ENCODE results near the gene CHRND. TPM values are rescaled to one million over a fixed set of nuclear protein-coding genes. Genes with fewer than 3 reads are reported as not detected.

Gene CHRND
- polyA plus RNA-seq, 3 donors from 2014 or later, result not detected

DNA sequence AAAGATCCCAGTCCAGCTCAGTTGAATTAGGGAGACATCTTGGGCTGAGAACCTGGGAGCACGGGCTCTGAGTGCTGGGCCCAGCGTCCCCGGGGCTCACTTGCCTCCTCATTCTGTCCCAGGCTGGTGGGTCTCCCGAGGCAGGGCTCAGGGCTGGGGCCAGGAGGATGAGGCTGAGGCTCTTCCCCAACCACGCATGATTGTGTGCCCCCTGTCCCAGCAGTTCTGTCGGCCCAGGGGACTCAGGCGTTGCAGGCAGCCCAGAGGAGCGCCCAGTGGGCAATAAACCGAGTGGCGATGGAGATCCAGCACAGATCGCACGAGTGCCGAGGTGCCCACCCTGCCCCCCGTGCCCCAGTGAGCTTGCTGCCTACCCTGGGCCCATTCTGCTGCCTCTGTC, 4.9 kb upstream of the CHRND start:
- no peak for DNase-seq
- Mint-ChIP-seq H3K4me3 (peak overlapping the region in 1 of 5 donors; percentile 69), H3K4me1 (peaks cover 0 to 8% of the 10 kb centered on the region in 2 donors), H3K27me3 (ENCODE audit: low read depth in 3 of 3) (peaks cover 8 to 13% (median 9%) of the 10 kb centered on the region in 3 donors), H3K9me3 (no peaks in the 10 kb centered on the region), H3K36me3 (peaks cover 0 to 3% (median 0%) of the 10 kb centered on the region in 3 donors), H3K27ac (no peak overlapping the region)

GRCh38 chr2:232521959-232522622, 3.9 kb upstream of the CHRND start:
- H3K4me3 Mint-ChIP-seq, result peak overlapping the region in 1 of 5 donors; percentile 53
- peak; percentile 52 to 58 (median 56) for DNase-seq
- H3K27me3 Mint-ChIP-seq (ENCODE audit: low read depth in 3 of 3), result peaks cover 8 to 17% (median 8%) of the 10 kb centered on the region in 3 donors
- H3K9me3 Mint-ChIP-seq, result no peaks in the 10 kb centered on the region
- no peak overlapping the region for H3K27ac Mint-ChIP-seq
- H3K36me3 Mint-ChIP-seq, result peaks cover 0 to 3% (median 0%) of the 10 kb centered on the region in 3 donors
- peaks cover 0 to 8% of the 10 kb centered on the region in 2 donors for H3K4me1 Mint-ChIP-seq

- peaks cover 0 to 3% (median 0%) of the 10 kb centered on the region in 3 donors for H3K36me3 Mint-ChIP-seq
- DNase-seq, result no peak
- peak overlapping the region in 4 of 5 donors; percentile 21 to 70 (median 58) for H3K4me3 Mint-ChIP-seq
- H3K4me1 Mint-ChIP-seq, result peaks cover 0 to 8% of the 10 kb centered on the region in 2 donors
- H3K27ac Mint-ChIP-seq, result no peak overlapping the region
- no peaks in the 10 kb centered on the region for H3K9me3 Mint-ChIP-seq
- peaks cover 7 to 18% (median 10%) of the 10 kb centered on the region in 3 donors for H3K27me3 Mint-ChIP-seq (ENCODE audit: low read depth in 3 of 3)
These were observed 3.1 kb upstream of the CHRND start for GRCh38 chr2:232522623-232523401.

GRCh38 chr2:232523402-232523681, 2.6 kb upstream of the CHRND start:
- Mint-ChIP-seq H3K4me3 (peak overlapping the region in 2 of 5 donors; percentile 62 to 70), H3K36me3 (peaks cover 0 to 3% (median 0%) of the 10 kb centered on the region in 3 donors), H3K27me3 (ENCODE audit: low read depth in 3 of 3) (peaks cover 9 to 18% (median 11%) of the 10 kb centered on the region in 3 donors), H3K27ac (no peak overlapping the region), H3K9me3 (no peaks in the 10 kb centered on the region), H3K4me1 (peaks cover 3 to 8% of the 10 kb centered on the region in 2 donors)
- no peak for DNase-seq

DNA sequence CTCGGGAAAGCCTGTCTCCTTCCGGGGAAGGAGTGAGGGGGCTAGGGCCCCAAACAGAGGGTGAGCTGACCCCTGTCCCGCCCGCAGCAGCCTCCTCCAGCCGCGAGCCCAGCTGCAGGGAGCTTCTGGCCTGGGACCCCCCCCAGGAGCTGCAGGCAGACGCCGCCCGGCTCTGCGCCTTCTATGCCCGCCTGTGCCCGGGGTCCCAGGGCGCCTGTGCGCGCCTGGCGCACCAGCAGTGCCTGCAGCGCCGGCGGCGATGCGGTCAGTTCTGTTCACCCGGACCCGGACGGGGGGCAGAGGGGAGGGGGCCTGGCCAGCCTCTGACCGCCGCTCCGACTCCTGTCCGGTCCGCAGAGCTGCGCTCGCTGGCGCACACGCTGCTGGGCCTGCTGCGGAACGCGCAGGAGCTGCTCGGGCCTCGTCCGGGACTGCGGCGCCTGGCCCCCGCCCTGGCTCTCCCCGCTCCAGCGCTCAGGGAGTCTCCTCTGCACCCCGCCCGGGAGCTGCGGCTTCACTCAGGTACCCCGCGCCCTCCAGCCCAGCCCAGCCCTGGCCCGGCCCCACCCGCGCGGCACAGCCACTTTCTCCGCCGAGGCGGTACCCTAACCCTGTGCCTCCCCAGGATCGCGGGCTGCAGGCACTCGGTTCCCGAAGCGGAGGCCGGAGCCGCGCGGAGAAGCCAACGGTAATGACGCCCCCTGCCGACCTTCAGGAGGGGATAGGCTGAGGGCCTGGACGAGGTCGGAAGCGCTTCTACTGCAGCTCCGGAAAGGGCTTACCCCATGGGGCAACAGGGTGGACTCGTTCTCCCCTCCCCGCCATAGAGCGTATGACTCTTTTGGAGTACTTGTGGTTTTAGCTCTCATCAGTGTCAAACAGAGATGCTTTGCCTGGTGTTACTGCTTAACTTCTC, 2.0 kb upstream of the CHRND start:
- no peak overlapping the region for H3K27ac Mint-ChIP-seq
- H3K27me3 Mint-ChIP-seq (ENCODE audit: low read depth in 3 of 3), result peaks cover 9 to 18% (median 11%) of the 10 kb centered on the region in 3 donors
- H3K36me3 Mint-ChIP-seq, result no peaks in the 10 kb centered on the region
- H3K4me1 Mint-ChIP-seq, result peaks cover 9 to 13% of the 10 kb centered on the region in 2 donors
- no peak for DNase-seq
- no peaks in the 10 kb centered on the region for H3K9me3 Mint-ChIP-seq
- peak overlapping the region in 1 of 5 donors; percentile 38 for H3K4me3 Mint-ChIP-seq

DNA sequence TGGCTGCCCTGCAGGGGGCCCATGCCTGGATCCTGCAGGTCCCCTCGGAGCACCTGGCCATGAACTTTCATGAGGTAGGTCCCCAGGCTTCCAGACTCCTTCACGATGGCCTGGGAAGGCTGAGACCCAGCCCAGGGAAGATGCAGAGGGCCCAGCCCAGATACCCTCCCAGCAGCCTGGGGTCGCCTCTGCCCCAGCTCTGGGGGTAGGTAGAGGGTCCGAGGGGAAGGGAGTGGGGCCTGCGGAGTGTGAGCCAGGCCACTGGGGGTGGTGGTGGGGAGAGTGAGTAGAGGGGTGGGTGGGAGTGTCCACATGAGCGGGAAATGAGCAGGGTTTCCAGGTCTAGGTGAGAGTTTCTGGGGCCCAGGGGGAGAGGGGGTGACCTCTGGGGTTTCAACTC, 1.2 kb upstream of the CHRND start:
- H3K4me3 Mint-ChIP-seq, result no peak overlapping the region
- no peaks in the 10 kb centered on the region for H3K9me3 Mint-ChIP-seq
- no peak overlapping the region for H3K27ac Mint-ChIP-seq
- H3K27me3 Mint-ChIP-seq (ENCODE audit: low read depth in 3 of 3), result peaks cover 9 to 18% (median 11%) of the 10 kb centered on the region in 3 donors
- no peak for DNase-seq
- peaks cover 14 to 17% of the 10 kb centered on the region in 2 donors for H3K4me1 Mint-ChIP-seq
- no peaks in the 10 kb centered on the region for H3K36me3 Mint-ChIP-seq

- Mint-ChIP-seq H3K4me3 (no peak overlapping the region), H3K27me3 (ENCODE audit: low read depth in 3 of 3) (peaks cover 9 to 18% (median 11%) of the 10 kb centered on the region in 3 donors)
These were observed 761 bp upstream of the CHRND start for GRCh38 chr2:232525199-232525598.

GRCh38 chr2:232526372-232526941, 497 bp downstream of the CHRND start:
- no peak for DNase-seq
- Mint-ChIP-seq H3K4me1 (peaks cover 14 to 16% of the 10 kb centered on the region in 2 donors), H3K9me3 (no peaks in the 10 kb centered on the region), H3K4me3 (no peak overlapping the region), H3K27me3 (ENCODE audit: low read depth in 3 of 3) (peaks cover 9 to 18% (median 9%) of the 10 kb centered on the region in 3 donors), H3K36me3 (no peaks in the 10 kb centered on the region), H3K27ac (no peak overlapping the region)

More at GRCh38 chr2:232525199-232525598, 761 bp upstream of the CHRND start:
- Mint-ChIP-seq H3K36me3 (no peaks in the 10 kb centered on the region), H3K9me3 (no peaks in the 10 kb centered on the region), H3K27ac (no peak overlapping the region), H3K4me1 (peaks cover 14 to 17% of the 10 kb centered on the region in 2 donors)
- no peak for DNase-seq

- Mint-ChIP-seq H3K9me3 (no peaks in the 10 kb centered on the region), H3K4me1 (peaks cover 13 to 14% of the 10 kb centered on the region in 2 donors), H3K27me3 (ENCODE audit: low read depth in 3 of 3) (peaks cover 6 to 15% (median 9%) of the 10 kb centered on the region in 3 donors), H3K4me3 (no peak overlapping the region), H3K36me3 (no peaks in the 10 kb centered on the region), H3K27ac (no peak overlapping the region)
- DNase-seq, result no peak
These were observed 2.0 kb downstream of the CHRND start for GRCh38 chr2:232527905-232528470.

GRCh38 chr2:232528746-232529460, 2.9 kb downstream of the CHRND start:
- peak overlapping the region in 4 of 6 donors; percentile 10 to 60 (median 36) for H3K27ac Mint-ChIP-seq
- H3K4me3 Mint-ChIP-seq, result peak overlapping the region in 1 of 5 donors; percentile 31
- no peak for DNase-seq
- peaks cover 11 to 14% of the 10 kb centered on the region in 2 donors for H3K4me1 Mint-ChIP-seq
- peaks cover 3 to 11% (median 6%) of the 10 kb centered on the region in 3 donors for H3K27me3 Mint-ChIP-seq (ENCODE audit: low read depth in 3 of 3)
- no peaks in the 10 kb centered on the region for H3K36me3 Mint-ChIP-seq
- H3K9me3 Mint-ChIP-seq, result no peaks in the 10 kb centered on the region

GRCh38 chr2:232529806-232530547, 4.0 kb downstream of the CHRND start:
- Mint-ChIP-seq H3K27ac (no peak overlapping the region), H3K4me3 (no peak overlapping the region), H3K27me3 (ENCODE audit: low read depth in 3 of 3) (peaks cover 3 to 7% (median 5%) of the 10 kb centered on the region in 3 donors), H3K36me3 (no peaks in the 10 kb centered on the region), H3K4me1 (peaks cover 9 to 14% of the 10 kb centered on the region in 2 donors), H3K9me3 (no peaks in the 10 kb centered on the region)
- DNase-seq, result no peak
